Fibroblast of skin of back (primary cell): ENCODE results near the gene SEC22C. TPM values are rescaled to one million over a fixed set of nuclear protein-coding genes. Genes with fewer than 3 reads are reported as not detected.
A peak's percentile ranks its signal among the peaks of the same experiment; 100 is the strongest.
"Not testable (repeated sequence)": the region's sequence is repeated elsewhere in the genome, so short reads cannot be mapped to it uniquely, and the experiment has no call there.

Source experiments
- DNase-seq: peaks from one replicate; pipeline ENCODE4 v3.0.0-alpha.2; 2013
- polyA plus RNA-seq, 2 experiments: library from polyadenylated mRNA; unstranded; fragments of 120-200 nt; gene quantifications; one replicate each; pipeline ENCODE4 v1.2.1, GENCODE V29; 2013; ENCODE audit not compliant: insufficient read length in 2 of 2

Gene SEC22C
- 42.1 TPM for polyA plus RNA-seq (2013, experiment 1 of 2; ENCODE audit: insufficient read length)
- 26.6 TPM for polyA plus RNA-seq (2013, experiment 2 of 2; ENCODE audit: insufficient read length)

- peak; percentile 92 for DNase-seq
Measured at GRCh38 chr3:42581709-42582473, at the start of gene SEC22C. SEC22C (minus strand) TSS chr3:42581967; CDS start chr3:42569046, 12,921 bp downstream.

- no peak for DNase-seq
Measured at GRCh38 chr3:42613462-42613861, 31.7 kb upstream of the SEC22C start.

- DNase-seq, result no peak
Measured at GRCh38 chr3:42612928-42613327, 31.2 kb upstream of the SEC22C start.

- DNase-seq, result no peak
Measured at GRCh38 chr3:42612217-42612616, 30.4 kb upstream of the SEC22C start.

- DNase-seq, result no peak
Measured at GRCh38 chr3:42610976-42611375, 29.2 kb upstream of the SEC22C start.

GRCh38 chr3:42608581-42608980 is 26.8 kb upstream of the SEC22C start:
- no peak for DNase-seq

- no peak for DNase-seq
Measured at GRCh38 chr3:42605546-42606173, 23.9 kb upstream of the SEC22C start.

GRCh38 chr3:42602961-42603360 is 21.2 kb upstream of the SEC22C start:
- no peak for DNase-seq

GRCh38 chr3:42601896-42602581 is 20.3 kb upstream of the SEC22C start:
- DNase-seq, result no peak

GRCh38 chr3:42600958-42601675 is 19.4 kb upstream of the SEC22C start:
- DNase-seq, result peak; percentile 68

GRCh38 chr3:42600111-42600957 is 18.6 kb upstream of the SEC22C start, which contains the start of gene NKTR:
NKTR (plus strand) TSS chr3:42600686; CDS start chr3:42601007, 321 bp downstream.
- DNase-seq, result peak; percentile 97

- DNase-seq, result not testable (repeated sequence)
Measured at GRCh38 chr3:42597098-42597497, 15.3 kb upstream of the SEC22C start.

- no peak for DNase-seq
Measured at GRCh38 chr3:42595682-42596081, 13.9 kb upstream of the SEC22C start.

GRCh38 chr3:42593635-42594034 is 11.9 kb upstream of the SEC22C start:
- DNase-seq, result no peak

- DNase-seq, result no peak
Measured at GRCh38 chr3:42591811-42592210, 10.0 kb upstream of the SEC22C start.

- peak; percentile 8 for DNase-seq
Measured at GRCh38 chr3:42590989-42591756, 9.4 kb upstream of the SEC22C start.

- no peak for DNase-seq
Measured at GRCh38 chr3:42589382-42590109, 7.8 kb upstream of the SEC22C start.

- DNase-seq, result no peak
Measured at GRCh38 chr3:42588625-42589024, 6.9 kb upstream of the SEC22C start.

GRCh38 chr3:42582474-42583070 is 805 bp upstream of the SEC22C start:
- no peak for DNase-seq

- DNase-seq, result no peak
Measured at GRCh38 chr3:42581400-42581708, 413 bp downstream of the SEC22C start.
